Stimulated activated CD8-positive, alpha-beta memory T cell treated with anti-CD3 and anti-CD28 coated beads, Interleukin-7, amount 100 ng/mL, for 24 hours (primary cell): ENCODE results near the gene CST1.
A peak's percentile ranks its signal among the peaks of the same experiment; 100 is the strongest.
"Not testable (repeated sequence)": the region's sequence is repeated elsewhere in the genome, so short reads cannot be mapped to it uniquely, and the experiment has no call there.

Experiments
- DNase-seq: peaks from one replicate; pipeline ENCODE4 v3.0.0-alpha.2; 2020; ENCODE audit warnings: low read depth

Gene CST1

DNA sequence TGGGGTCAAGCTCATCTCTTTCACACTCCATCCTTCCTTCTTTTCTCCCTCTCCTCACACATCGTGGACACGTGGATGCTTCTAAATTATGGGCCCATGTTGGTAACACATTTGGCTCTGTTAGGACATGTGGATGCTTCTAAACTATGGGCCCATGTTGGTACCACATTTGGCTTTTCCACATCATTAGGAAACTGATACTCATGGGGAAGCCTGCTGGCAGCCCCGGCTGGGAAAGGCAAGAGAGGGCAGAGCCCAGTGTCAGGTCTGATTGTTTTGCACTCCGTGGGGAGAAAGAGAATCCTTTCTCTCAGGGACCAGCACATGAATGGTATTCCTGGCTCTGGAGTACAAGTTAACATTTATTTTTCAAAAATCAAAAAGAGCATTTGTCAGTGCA is 4.0 kb upstream of the CST1 start:
- no peak for DNase-seq

DNA sequence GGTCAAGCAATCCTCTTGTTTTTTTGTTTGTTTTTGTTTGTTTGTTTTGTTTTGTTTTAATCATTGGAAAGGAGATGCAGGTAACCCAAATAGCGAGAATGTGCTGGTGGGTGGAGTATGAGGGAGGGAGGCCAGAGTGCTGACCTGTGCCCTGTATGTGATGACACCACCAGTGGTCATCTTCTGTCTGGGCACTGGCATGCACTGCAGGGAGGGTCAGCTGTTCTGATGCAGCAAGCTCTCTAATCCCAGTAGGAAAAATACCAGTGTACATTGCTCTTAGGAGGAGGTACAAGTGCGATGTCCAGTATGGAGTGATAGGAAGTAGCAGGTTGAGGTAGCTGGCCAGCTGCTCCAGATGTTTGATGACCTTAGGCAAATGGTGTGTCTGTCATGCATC is 2.9 kb upstream of the CST1 start:
- DNase-seq = no peak

DNA sequence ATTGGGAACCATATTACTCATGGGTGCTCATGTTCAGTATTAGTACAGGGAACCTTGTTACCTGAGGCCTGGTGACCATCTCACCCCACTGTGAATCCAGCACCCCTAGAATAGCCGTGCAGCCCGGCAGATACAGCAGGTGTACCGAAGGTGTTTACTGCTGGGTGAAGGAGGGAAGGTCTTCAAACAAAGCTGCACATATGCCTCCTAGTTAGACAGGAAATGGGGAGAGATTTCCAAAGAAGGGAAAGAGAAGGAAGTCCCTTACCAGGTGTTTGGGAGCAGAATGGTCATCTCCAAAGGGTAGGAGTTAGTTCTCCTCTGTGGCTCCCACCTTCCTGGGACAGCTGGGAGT is 2.4 kb upstream of the CST1 start:
- no peak for DNase-seq

DNA sequence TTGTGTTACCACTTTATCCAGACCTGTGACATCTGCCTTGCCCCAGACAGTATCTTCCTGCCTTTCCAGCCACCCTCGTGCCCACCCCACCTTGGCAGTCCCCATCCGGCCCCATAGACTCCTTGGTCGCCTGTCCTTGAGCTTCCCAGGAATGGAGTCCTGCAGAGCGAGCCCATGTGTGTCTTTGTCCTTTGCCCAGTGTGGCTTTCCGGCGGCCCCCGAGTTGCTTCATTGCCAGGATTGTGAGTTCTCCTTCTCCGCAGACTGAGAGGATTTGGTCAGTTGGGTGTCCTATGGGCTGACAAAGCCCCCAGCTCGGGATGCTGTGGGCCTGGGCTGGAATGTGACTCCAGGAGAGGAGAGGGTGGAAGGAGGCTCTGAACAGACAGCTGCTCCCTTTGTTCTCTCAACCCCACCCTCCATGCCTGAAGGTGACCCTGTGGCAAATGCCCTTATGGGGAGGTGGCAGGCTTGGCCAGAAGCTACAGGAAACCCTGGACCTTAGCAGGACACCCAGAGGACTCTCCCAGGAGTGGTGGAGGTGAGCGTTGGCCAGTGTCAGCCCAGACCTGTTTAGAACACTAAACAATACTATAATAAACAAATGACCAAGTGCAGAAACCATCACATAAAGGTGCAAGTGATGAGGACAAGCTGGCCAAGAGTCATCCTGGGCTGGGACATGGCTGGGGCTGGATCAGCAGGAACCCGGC is 1.9 kb upstream of the CST1 start:
- no peak for DNase-seq

DNA sequence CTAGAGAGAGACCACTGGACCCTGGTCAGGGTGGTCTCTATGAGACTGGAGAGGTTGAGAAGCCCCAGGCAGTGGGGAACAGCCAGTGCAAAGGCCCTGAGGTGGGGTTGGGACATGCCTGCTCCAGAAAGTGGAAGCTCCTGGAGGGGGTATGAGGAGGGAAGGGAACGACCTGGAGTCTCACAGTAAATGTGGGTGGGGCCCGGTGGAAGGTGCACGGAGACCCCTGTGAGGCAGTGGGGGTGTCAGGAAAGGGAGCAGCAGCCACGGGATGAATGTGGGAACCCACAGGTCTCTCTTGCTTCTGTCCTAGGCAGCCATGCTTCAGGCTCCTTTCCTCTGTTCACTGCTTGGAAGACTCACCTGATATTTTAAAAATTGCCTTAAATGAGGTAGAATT is 1.3 kb upstream of the CST1 start:
- DNase-seq = no peak

DNA sequence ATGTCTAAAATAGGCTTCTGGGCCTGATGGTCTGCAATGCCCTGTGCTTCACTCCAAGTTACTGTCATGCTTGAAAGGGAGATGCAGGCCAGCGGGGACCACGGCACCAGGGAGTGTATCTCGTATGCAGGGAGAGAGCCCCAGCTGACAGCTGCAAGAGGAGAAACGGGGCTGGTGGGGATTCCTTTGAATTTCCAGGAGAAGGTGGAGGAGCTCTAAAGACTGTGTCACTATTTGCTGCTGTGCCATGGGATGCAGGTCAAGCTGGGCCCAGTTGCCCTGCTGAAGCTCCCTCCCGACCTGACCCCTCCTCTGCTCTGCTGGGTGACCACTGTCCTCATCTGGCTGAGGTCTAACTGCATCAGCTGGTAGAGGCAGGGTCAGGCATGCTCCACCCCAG is 989 bp downstream of the CST1 start:
- no peak for DNase-seq

DNA sequence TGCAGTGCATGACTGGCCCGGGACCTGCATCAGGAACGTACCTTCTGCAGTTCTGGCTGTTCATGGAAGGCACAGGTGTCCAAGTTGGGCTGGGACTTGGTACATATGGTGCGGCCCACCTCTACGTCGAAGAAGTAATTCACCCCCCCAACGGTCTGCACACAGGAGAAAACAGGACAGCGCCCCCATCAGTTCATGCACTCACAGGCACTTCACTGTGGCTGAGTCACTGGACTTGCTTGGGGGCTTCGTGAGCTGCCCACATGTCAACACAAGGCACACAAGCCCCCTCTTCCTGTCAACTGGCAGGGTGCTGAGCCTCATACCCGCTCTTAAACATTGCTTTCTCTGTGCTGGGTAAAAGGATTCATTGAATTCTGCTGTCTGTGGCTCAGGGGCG is 1.8 kb downstream of the CST1 start:
- not testable (repeated sequence) for DNase-seq

DNA sequence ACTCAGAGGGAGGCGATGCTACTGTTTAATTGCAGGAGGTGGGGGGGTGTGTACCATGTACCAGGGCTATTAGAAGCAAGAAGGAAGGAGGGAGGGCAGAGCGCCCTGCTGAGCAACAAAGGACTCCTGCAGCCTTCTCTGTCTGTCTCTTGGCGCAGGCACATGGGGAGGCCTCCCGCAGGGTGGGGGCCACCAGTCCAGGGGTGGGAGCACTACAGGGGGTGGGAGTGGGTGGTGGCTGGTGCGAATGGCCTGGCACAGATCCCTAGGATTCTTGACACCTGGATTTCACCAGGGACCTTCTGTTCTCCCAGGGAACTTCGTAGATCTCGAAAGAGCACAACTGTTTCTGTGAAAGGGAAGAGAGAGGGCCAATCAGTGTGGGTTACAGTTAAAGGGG is 3.2 kb downstream of the CST1 start:
- not testable (repeated sequence) for DNase-seq

DNA sequence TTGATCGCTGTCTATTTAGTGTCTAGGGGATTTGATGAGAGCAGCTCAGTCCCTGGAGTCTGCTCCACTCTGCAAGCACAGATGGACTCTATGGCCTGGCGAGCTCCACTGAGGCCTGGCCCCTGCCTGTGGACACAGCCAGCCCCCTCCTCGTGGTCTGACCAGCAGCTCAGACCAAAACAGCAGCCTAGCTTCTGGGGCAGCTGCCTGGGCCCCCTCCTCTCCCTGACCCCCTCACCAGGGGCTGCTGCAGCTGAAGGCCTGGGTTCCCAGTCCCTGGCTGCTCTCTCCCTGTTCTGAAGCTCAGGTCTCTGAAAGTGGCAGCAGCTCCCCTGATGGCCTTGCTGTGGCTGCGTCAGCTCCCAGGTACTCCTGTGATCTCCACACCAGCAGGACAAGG is 3.6 kb downstream of the CST1 start:
- not testable (repeated sequence) for DNase-seq

DNA sequence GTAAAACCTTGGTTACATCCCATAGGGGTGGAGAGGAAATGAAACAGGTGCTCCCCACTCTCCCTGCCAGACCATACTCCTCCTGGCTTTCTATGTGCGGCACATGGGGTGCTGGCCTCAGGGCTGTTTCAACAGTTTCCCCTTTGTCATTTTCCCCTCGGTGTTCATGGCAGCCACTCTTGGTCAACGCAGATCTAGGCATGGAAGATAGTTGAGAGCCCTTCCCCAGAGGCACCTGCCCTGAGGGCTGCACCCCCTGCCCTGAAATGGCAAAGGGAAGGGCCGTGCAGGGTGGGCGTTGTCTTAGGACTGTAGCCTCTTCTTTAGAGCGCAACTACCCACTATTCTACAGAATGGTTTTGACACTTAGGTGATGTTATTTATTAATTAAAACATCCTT is 4.4 kb downstream of the CST1 start:
- DNase-seq = no peak

DNA sequence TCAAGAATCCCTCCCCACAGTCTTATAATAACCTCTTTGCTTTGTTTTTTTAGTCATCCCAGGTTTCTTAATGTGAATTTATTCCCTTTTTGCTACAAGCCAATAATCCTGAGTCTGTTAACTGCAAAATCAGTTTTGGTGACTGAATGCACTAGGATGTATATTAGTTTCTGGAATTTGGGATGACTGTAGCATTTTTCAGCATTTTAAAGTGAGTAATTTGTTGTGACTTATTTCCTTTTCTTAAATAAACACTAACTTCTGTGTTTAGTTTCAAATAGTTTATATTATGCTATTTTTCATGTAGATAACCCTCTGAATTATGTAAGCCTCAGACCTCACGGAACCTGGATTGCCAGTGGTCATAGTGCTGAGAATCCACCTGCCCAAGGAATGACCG is 5.5 kb downstream of the CST1 start:
- no peak for DNase-seq

DNA sequence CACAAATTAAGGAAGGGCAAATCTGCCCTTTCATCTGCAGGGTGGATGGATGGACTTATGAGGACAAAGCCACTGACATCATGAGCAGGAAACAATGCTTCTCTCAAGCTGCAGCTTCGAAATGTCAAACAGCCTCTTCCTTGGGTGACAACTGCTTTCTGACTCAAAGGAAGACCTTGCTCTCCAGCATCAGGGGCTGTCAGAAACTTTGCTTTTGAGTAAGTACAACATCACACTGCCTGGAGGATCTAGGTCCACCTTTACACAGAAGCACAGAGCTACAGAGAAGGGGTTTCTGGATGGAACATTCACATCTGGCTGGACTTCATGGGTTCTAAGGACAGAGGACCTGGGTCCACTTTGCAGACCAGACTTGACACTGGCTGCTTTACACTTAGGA is 5.9 kb downstream of the CST1 start:
- DNase-seq = no peak

DNA sequence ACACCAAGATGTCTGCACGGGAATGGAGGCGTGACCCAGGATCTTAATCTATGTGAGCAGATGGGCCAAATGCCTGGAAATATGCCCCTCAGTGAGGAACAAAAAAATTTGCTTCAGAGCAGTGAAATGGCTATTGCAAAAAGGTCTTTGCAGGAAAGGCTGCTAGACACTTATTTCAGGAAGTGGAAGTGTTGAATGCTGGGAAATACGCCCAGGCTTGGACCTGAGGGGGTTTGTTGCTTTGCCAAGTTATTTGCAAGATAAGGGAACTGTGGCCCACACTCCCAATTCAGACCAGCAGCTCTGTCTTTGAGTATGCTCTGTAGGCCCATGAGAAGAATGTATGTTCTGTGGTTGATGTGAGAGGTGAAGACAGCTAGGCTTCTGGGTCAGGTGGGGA is 15.3 kb downstream of the CST1 start:
- DNase-seq = not testable (repeated sequence)

DNA sequence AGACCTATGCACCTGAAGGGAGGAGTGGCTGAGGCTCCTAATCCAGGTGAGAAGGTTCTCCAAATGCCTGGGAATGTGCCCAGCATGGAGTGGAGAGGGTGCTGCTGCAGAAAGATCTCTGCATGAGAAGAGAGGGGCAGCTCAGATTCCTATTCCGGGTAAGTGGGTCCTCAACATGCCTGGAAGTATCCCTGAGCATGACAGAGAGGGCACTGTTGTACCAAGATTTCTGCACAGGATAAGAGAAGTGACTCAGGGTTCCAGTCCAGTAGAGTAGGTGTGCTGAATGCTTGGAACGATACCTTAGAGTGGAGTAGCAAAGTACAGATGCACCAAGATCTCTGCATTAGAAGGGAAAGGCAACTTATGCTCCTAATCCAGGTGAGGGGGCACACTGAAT is 15.8 kb downstream of the CST1 start:
- not testable (repeated sequence) for DNase-seq

DNA sequence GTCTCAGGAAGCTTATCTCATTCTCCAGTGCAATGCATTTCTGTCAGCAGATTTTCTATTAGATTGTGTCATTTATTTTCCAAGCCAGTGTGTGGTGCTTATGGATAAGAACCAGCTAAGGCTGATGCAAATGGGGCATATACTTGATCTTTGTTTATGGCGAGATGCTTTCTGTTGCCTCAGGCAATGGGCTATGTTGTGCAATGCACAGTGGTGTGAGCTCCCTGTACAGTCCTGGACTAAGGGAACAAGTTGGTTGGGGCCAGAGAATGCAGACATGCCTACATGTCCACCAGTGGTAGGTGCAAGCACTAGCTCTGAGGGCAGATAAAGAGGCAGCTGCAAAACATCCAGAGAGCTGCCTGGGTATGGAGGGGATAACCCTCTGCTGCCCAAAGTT is 16.3 kb downstream of the CST1 start:
- DNase-seq = not testable (repeated sequence)

DNA sequence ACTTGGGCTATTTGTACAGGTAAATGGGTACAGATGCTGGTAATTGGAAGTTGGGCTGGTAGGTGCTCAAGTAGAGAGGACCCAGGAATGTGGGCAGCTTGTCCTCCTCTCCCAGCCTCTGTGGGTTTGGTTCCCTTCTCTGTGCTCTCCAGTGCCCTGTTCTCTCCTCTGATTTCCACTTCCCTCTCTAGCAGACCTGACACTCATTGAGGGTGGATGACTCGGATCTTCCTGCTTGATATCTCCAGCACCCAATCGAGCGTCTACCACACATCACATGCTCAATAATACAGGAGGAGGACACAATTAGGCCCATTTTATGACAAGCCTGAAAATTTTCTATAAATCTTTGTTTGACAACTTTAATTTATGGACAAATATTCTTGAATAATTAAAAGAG is 23.7 kb downstream of the CST1 start:
- DNase-seq = no peak

DNA sequence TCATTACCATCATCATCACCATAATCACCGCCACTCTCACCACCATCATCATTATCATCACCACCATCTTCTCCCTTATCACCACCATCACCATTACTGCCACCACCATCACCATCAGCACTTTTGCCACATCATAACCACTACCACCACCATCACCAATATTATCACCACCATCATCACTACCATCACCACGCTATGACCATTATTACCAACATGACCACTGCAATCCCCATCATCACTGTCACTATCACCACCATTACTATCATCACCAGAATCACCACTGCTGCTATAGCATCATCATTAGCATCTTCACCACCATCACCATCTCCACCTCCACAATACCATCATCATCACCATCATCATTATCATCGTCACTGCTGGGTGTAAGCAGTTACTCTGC is 25.6 kb downstream of the CST1 start:
- DNase-seq = no peak

DNA sequence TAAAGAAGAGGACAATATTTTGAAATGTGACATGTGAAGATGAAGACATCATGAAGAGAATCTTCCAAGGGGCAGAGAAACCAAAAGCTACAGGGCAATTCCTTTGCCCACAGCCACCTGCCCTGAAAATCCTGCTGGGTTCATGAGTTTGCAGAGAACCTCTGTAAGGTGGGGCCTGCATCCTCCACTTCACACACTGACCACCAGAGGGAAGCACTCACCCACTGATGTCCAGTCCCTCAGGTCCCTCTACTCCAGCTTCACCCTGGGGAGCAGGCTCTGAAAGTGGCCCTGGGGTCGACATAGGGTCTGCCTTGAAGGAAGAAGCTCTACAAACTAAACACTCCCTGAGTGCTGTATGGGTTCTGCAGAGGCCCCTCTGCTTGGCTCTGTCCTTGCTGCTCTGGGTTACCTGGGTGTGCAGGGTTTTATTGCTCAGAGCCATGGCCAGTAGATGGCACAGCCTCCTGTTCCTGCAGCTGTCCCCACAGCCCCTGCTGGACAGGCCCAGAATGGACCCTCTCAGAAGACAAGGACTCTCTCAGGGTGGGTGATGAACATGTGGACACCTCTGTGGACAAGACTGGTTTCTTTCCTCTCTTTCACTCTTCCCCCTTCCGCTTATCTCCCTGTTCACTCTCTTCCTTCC is 27.0 kb downstream of the CST1 start:
- DNase-seq = peak; percentile 4

DNA sequence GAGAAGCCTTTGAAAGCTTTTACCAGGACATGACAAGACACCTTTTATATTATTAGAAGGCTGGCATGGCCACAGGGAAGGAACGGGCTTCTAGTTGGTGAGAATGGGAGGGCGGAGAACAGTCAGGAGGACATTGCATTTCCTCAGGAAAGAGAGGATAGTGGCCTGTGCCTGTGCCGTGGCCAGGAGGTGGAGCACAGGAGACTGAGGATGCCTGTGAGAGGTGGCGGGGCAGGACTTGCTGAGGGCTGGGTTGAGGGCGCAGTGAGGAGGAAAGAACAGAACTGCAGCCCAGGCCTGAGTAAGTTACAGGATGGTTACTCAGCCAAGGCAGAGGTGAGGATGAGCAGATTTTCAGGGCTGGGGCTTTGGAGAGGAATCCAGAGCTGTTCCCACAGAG is 27.9 kb downstream of the CST1 start:
- not testable (repeated sequence) for DNase-seq

DNA sequence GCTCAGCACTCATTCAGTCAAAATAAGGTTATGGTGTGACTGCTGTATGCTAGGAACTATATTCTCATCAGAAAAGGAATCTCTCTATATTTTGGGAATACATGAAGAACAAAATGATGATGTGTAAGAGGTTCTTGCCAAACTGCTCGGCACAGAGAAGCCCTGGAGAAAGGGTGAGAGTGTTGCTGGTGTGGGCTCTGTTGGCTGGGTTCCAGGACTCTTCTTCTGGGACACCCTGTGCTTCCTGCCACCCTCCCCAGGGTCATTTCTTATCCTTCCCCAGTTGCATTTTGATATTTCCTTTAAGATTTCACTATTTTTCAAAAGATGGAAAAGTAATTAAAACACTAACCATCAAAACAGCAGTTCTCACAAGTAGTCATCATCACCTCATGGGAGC is 28.8 kb downstream of the CST1 start:
- DNase-seq = no peak

DNA sequence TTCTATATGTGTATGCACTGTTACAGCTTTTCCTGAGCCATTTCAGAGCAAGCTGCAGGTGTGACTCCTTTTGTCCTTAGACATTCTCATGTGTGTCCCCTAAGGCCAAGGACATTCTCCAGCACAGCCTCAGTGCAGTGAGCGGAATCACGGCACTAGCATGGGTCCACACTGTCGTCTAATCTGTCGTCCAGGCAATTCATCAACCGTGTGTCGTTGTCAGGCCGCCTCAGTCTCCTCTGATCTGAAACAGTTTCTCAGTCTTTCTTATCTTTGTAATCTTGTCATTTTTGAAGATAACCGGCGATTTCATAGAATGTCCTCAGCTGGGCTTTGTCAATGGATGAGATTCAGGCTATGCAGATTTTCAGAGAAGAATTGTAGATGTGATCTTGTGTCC is 31.4 kb downstream of the CST1 start:
- DNase-seq = not testable (repeated sequence)

DNA sequence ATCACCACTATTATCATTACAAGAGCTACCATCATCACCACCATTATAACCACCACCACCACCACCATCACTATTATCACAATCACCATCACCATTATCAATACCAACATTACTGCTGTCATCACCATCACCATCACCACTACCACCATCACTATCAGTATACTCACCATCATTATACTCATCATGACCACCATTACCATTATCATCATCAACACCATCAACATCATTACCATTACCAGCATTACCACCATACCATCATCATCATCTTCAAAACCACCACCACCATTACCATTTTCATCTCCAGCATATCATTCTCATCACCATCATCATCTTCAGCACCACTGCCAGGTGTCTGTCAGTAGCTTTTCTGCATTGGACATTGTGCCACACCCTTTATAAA is 39.0 kb downstream of the CST1 start:
- not testable (repeated sequence) for DNase-seq

DNA sequence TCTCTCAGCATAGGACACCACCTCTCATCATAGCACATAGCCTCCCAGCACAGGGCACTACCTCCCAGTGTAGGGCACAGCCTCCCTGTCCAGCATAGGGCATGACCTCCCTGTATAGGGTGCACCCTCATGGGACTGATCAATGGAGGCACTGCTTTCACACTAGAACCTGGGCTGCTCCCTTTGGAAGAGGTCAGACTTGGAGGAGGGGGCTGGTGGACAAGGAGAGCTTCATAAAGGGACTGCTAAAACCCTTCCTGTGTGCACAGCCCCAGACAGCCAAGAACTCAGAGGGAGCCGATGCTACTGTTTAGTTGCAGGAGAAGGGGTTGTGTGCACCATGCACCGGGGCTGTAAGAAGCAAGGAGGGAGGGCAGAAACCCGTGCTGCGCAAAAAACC is 40.0 kb downstream of the CST1 start:
- no peak for DNase-seq

DNA sequence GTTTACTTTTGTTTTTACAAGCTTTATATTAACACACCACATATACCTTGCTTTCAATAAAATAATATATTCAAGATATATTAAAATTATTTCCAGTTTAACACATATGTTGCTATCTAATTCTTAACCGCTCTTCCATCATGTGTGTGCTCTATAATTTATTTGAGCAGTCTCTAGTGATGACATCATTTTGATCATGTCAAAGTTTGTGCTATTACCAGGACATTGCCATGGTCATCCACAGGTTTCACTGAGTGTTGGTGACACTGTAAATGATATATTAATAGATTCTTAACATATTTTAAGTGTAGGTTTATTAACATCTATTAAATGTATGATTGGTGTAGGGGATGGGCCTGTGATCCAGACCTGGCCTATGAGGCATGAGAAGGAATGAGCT is 44.8 kb downstream of the CST1 start:
- no peak for DNase-seq
